Measurements from ENCODE around the gene PARD6G. TPM values are rescaled to one million over a fixed set of nuclear protein-coding genes. Genes with fewer than 3 reads are reported as not detected.

PARD6G gene
- total RNA-seq, 2 donors from 2014 or later: 1.9 to 2.8 TPM

DNA sequence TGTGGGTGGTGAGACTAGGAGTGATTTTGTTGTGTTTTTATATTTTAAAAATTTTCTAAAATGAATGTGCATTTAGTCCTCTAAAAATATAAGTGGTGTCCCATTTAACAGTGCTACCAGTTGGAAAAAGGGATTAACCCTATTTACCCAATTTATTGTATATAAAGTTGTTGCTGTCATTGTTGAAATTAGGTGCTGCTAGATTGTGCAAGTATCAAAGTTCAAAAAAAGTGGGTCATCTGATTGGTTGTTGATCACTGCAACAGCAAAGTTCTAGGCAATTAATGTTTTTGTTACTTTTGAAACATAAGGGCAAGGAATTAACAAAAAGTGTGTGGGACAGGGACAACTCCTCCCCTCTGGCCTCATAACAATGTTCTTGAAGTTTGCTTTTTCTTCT is 97.6 kb downstream of the PARD6G start:
- no peaks in the 10 kb centered on the region for H3K36me3 ChIP-seq
- no peak overlapping the region for H3K27ac ChIP-seq
- no peak overlapping the region for H3K4me3 ChIP-seq
- H3K4me1 ChIP-seq: no peaks in the 10 kb centered on the region
- H3K27me3 ChIP-seq: no peaks in the 10 kb centered on the region
- no peak for DNase-seq (ENCODE audit: low spot score)
- H3K9me3 ChIP-seq: no peaks in the 10 kb centered on the region
- TF ChIP-seq, protein P1, sequence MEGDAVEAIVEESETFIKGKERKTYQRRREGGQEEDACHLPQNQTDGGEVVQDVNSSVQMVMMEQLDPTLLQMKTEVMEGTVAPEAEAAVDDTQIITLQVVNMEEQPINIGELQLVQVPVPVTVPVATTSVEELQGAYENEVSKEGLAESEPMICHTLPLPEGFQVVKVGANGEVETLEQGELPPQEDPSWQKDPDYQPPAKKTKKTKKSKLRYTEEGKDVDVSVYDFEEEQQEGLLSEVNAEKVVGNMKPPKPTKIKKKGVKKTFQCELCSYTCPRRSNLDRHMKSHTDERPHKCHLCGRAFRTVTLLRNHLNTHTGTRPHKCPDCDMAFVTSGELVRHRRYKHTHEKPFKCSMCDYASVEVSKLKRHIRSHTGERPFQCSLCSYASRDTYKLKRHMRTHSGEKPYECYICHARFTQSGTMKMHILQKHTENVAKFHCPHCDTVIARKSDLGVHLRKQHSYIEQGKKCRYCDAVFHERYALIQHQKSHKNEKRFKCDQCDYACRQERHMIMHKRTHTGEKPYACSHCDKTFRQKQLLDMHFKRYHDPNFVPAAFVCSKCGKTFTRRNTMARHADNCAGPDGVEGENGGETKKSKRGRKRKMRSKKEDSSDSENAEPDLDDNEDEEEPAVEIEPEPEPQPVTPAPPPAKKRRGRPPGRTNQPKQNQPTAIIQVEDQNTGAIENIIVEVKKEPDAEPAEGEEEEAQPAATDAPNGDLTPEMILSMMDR (IDR thresholded peaks at IDR 0.05): no peak

- Histone ChIP-seq H3K4me3 (peak overlapping the region; percentile 40 to 58), H3K9me3 (no peaks in the 10 kb centered on the region), H3K36me3 (no peaks in the 10 kb centered on the region), H3K27me3 (no peaks in the 10 kb centered on the region), H3K4me1 (no peaks in the 10 kb centered on the region), H3K27ac (no peak overlapping the region)
- DNase-seq (ENCODE audit: low spot score): no peak
- TF ChIP-seq, protein P1 (IDR thresholded peaks at IDR 0.05): no peak
These were observed 98.8 kb downstream of the PARD6G start for GRCh38 chr18:80148326-80149199.

GRCh38 chr18:80147418-80148325 is 99.6 kb downstream of the PARD6G start:
- TF ChIP-seq, protein P1 (IDR thresholded peaks at IDR 0.05): no peak
- peak overlapping the region; percentile 40 to 58 for H3K4me3 ChIP-seq
- peak; percentile 86 for DNase-seq (ENCODE audit: low spot score)
- H3K36me3 ChIP-seq: no peaks in the 10 kb centered on the region
- no peak overlapping the region for H3K27ac ChIP-seq
- H3K27me3 ChIP-seq: no peaks in the 10 kb centered on the region
- H3K4me1 ChIP-seq: no peaks in the 10 kb centered on the region
- no peaks in the 10 kb centered on the region for H3K9me3 ChIP-seq

DNA sequence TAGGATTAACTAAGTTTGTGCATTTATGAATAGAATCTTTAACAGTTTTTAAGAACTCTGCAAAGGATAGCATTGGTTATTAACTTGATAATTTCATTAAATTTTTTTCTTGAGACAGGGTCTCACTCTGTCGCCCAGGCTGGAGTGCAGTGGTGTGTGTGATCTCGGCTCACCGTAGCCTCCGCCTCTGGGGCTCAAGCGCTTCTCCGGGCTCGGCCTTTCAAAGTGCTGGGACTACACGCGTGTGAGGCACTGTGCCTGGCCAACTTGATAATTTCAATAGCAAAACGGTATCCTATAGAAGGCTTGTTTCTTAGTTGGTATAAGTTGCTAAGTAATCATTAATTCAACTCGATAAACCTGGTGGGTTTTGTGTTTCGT is 100.3 kb downstream of the PARD6G start:
- no peak overlapping the region for H3K27ac ChIP-seq
- TF ChIP-seq, protein P1 (IDR thresholded peaks at IDR 0.05): no peak

DNA sequence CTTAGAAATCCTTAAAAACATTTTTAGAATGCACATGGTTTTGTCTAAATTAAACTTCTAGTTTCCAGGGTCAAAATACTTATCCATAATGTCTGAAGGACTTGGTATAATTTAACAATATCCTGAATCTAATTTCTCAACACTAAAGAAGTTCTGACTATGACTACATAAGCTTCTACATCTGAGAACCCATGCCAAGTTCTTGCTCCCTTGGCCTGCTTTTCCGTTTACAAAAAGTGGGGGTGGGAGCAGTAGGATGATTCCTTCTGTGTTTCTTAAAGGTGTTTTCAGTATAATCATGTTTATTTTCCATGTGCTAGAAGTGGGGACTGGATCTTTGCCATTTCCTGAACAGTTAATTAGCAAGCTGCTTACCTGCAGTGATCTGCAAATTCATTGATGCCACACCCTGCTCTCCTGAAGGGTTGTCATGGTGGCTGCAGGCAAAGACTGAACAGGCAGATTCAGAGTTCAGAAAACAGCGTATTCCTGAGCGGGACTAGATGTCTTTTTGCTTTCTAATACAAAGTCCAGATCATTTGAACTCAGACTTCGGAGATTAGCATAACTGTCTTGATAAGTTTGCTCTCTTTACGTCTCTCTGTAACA is 102.0 kb downstream of the PARD6G start:
- H3K36me3 ChIP-seq: peaks cover 4% of the 10 kb centered on the region
- H3K9me3 ChIP-seq: no peaks in the 10 kb centered on the region
- H3K27ac ChIP-seq: no peak overlapping the region
- DNase-seq (ENCODE audit: low spot score): no peak
- H3K27me3 ChIP-seq: no peaks in the 10 kb centered on the region
- H3K4me1 ChIP-seq: no peaks in the 10 kb centered on the region
- TF ChIP-seq, protein P1 (IDR thresholded peaks at IDR 0.05): no peak
- no peak overlapping the region for H3K4me3 ChIP-seq

More for the DNA sequence above, 100.3 kb downstream of the PARD6G start:
- Histone ChIP-seq H3K36me3 (no peaks in the 10 kb centered on the region), H3K27me3 (no peaks in the 10 kb centered on the region), H3K4me1 (no peaks in the 10 kb centered on the region), H3K9me3 (no peaks in the 10 kb centered on the region), H3K4me3 (peak overlapping the region; percentile 40 to 58)
- no peak for DNase-seq (ENCODE audit: low spot score)

Measured in right atrium auricular region (tissue), 2 donors.